Neural progenitor cell (in vitro differentiated cells): ENCODE measurements around the gene TMCO4. TPM values are rescaled to one million over a fixed set of nuclear protein-coding genes. Genes with fewer than 3 reads are reported as not detected.
"Not testable (repeated sequence)": the region's sequence is repeated elsewhere in the genome, so short reads cannot be mapped to it uniquely, and the experiment has no call there.

Experiments used
- DNase-seq: peaks from one replicate; pipeline ENCODE4 v3.0.0-alpha.2; 2016; ENCODE audit warnings: low spot score
- H2AFZ ChIP-seq: fragments of 200-600 bp; sonication (generic); replicated peaks from 2 replicates; pipeline ENCODE4 v1.6.1; 2016; ENCODE audit warnings: antibody characterized with exemption
- H3F3A ChIP-seq: fragments of 200-600 bp; sonication (generic); 2 replicates; pipeline ENCODE4 v1.6.1; 2016; ENCODE audit warnings: antibody characterized with exemption, low read depth
- H3K27ac ChIP-seq: fragments of 200-600 bp; sonication (generic); 2 replicates; pipeline ENCODE4 v1.5.1; 2016; ENCODE audit warnings: mild to moderate bottlenecking
- H3K27me3 ChIP-seq: fragments of 200-600 bp; sonication (generic); 2 replicates; pipeline ENCODE4 v1.6.1; 2016; ENCODE audit warnings: mild to moderate bottlenecking, moderate library complexity
- H3K36me3 ChIP-seq: fragments of 200-600 bp; sonication (generic); 2 replicates; pipeline ENCODE4 v1.5.1; 2016
- H3K4me1 ChIP-seq: fragments of 200-600 bp; sonication (generic); 2 replicates; pipeline ENCODE4 v1.6.1; 2016; ENCODE audit warnings: mixed run types
- H3K4me2 ChIP-seq: fragments of 200-600 bp; sonication (generic); 2 replicates; pipeline ENCODE4 v1.6.1; 2016
- H3K4me3 ChIP-seq: fragments of 200-600 bp; sonication (generic); 2 replicates; pipeline ENCODE4 v1.5.1; 2016
- H3K79me2 ChIP-seq: fragments of 200-600 bp; sonication (generic); 2 replicates; pipeline ENCODE4 v1.6.1; 2016; ENCODE audit warnings: low read depth
- H3K9ac ChIP-seq: fragments of 200-600 bp; sonication (generic); 2 replicates; pipeline ENCODE4 v1.6.1; 2016
- H3K9me3 ChIP-seq: fragments of 200-600 bp; sonication (generic); 2 replicates; pipeline ENCODE4 v1.5.1; 2016; ENCODE audit warnings: low read depth
- H4K20me1 ChIP-seq: fragments of 200-600 bp; sonication (generic); 2 replicates; pipeline ENCODE4 v1.6.1; 2016; ENCODE audit warnings: low read depth
- H3K27ac Mint-ChIP-seq: 3 replicates; pipeline ENCODE4 v1.8.0; 2021; ENCODE audit warnings: mixed read lengths
- H3K27me3 Mint-ChIP-seq: 2 replicates; pipeline ENCODE4 v1.8.0; 2022; ENCODE audit warnings: low read depth, mild to moderate bottlenecking, inconsistent platforms, moderate library complexity, mixed read lengths; ENCODE audit not compliant: insufficient read depth
- H3K36me3 Mint-ChIP-seq: 3 replicates; pipeline ENCODE4 v1.8.0; 2021; ENCODE audit warnings: mixed read lengths
- H3K4me1 Mint-ChIP-seq: 3 replicates; pipeline ENCODE4 v1.8.0; 2021; ENCODE audit warnings: mixed read lengths
- H3K4me3 Mint-ChIP-seq: 3 replicates; pipeline ENCODE4 v1.8.0; 2021; ENCODE audit warnings: mild to moderate bottlenecking, moderate library complexity, mixed read lengths
- H3K9me3 Mint-ChIP-seq: 3 replicates; pipeline ENCODE4 v1.8.0; 2020; ENCODE audit warnings: mixed read lengths
- CTCF ChIP-seq: fragments of 200-600 bp; sonication (generic); IDR thresholded peaks from 2 replicates; pipeline ENCODE4 v1.5.1; 2017; ENCODE audit warnings: antibody characterized with exemption, mild to moderate bottlenecking
- EZH2 ChIP-seq: fragments of 200-600 bp; sonication (generic); IDR thresholded peaks from 2 replicates; pipeline ENCODE4 v1.6.1; 2017; ENCODE audit warnings: antibody characterized with exemption, mild to moderate bottlenecking, moderate library complexity
- EZH2phosphoT487 ChIP-seq: fragments of 200-600 bp; sonication (generic); IDR thresholded peaks from 2 replicates; pipeline ENCODE4 v1.6.1; 2017; ENCODE audit warnings: antibody characterized with exemption
- total RNA-seq: library from RNA; depleted of rRNA; stranded (reverse); fragments of >200 nt; gene quantifications from 2 replicates; pipeline ENCODE4 v1.2.3, GENCODE V29; 2015; ENCODE audit warnings: low replicate concordance

The TMCO4 gene
- total RNA-seq, 1 donor from 2014 or later, result 0.30 TPM

GRCh38 chr1:19794583-19794982, 5.1 kb downstream of the TMCO4 start:
- no peak for TF ChIP-seq EZH2phosphoT487
- no peak for TF ChIP-seq CTCF
- no peak for TF ChIP-seq EZH2
- Histone ChIP-seq H4K20me1 (no peaks in the 10 kb centered on the region), H2AFZ (no peak overlapping the region), H3K27ac (no peak overlapping the region), H3F3A (peaks cover 8% of the 10 kb centered on the region), H3K27me3 (peaks cover 18% of the 10 kb centered on the region), H3K4me2 (no peak overlapping the region), H3K4me3 (no peak overlapping the region), H3K4me1 (peaks cover 6% of the 10 kb centered on the region), H3K79me2 (no peaks in the 10 kb centered on the region), H3K9me3 (no peaks in the 10 kb centered on the region), H3K36me3 (no peaks in the 10 kb centered on the region), H3K9ac (no peak overlapping the region)
- no peak overlapping the region for H3K4me3 Mint-ChIP-seq
- H3K27ac Mint-ChIP-seq, result no peak overlapping the region
- H3K27me3 Mint-ChIP-seq, result peaks cover 16% of the 10 kb centered on the region
- H3K9me3 Mint-ChIP-seq, result no peaks in the 10 kb centered on the region
- peaks cover 9% of the 10 kb centered on the region for H3K4me1 Mint-ChIP-seq
- no peak for DNase-seq
- no peaks in the 10 kb centered on the region for H3K36me3 Mint-ChIP-seq

DNA sequence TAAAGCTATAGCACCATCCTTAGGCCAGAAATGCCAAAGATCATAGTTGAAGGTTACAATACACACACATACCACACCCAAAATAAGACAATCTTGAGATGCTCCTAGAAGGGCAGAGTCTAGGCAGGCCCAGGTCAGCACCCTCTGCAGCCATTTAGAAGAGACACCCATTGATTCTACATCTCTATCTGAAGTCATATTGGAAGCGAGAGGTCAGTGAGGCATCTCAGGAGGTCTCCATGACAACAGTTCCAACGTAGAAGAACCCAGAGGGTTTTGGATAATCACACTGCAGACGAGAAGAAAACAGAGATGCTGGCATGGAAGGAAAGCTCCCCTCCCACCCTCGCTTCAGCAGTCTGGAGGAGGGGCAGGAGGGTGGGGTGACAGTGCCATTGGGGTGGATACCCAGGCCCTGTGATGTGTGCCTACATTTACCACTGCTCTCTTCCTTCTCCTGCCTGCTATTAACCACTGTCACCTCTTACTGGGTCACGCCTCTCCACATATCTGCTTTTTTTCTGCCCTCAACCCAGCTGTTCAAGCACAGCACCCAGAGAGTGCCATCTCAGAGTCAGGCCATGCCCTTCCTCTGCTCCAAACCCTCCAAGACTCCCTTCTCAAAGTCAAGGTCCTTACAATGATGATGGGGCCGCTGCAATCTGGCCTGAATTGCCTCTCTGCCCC, 6.2 kb downstream of the TMCO4 start:
- H3K36me3 ChIP-seq, result no peaks in the 10 kb centered on the region
- Mint-ChIP-seq H3K36me3 (no peaks in the 10 kb centered on the region), H3K4me3 (peak overlapping the region; percentile 17)

DNA sequence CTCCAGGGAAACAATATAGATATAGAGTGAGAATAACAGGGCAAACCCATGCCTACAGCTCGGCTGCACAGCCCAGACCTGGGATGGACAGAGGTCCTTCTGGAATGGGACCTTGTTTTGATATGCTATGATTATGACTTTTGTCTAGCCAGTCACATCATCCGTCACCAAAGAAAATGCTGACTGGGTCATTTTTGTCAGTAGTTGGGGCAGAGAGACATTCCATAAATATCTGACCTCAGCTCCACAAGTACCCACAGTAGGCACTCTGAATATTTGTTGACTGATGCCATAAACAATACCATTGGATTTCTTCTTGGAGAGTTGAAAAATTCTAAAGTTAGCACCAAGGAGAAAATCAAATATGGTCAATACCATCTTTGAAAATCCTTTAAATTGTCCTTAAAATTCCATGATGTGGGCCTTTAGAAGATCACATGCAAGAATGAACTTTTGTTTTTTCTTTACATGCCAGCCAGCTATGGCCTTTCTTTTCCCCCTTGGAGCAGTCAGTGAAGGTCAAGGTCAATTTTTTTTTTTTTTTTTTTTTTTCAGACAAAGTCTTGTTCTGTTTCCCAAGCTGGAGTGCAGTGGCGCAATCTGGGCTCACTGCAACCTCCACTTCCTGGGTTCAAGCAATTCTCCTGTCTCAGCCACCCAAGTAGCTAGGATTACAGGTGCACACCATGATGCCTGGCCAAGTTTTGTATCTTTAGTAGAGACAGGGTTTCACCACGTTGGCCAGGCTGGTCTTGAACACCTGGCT, 7.3 kb downstream of the TMCO4 start:
- Histone ChIP-seq H3K4me3 (no peak overlapping the region), H3K9me3 (no peaks in the 10 kb centered on the region), H4K20me1 (no peaks in the 10 kb centered on the region), H3K4me1 (no peaks in the 10 kb centered on the region), H3K9ac (no peak overlapping the region), H3K4me2 (no peak overlapping the region), H2AFZ (no peak overlapping the region), H3K27ac (no peak overlapping the region), H3K36me3 (no peaks in the 10 kb centered on the region), H3F3A (no peaks in the 10 kb centered on the region), H3K27me3 (no peaks in the 10 kb centered on the region), H3K79me2 (no peaks in the 10 kb centered on the region)
- TF ChIP-seq EZH2, result no peak
- TF ChIP-seq CTCF, result no peak
- TF ChIP-seq EZH2phosphoT487, result no peak
- Mint-ChIP-seq H3K27me3 (peaks cover 6% of the 10 kb centered on the region), H3K9me3 (no peaks in the 10 kb centered on the region), H3K36me3 (no peaks in the 10 kb centered on the region), H3K4me1 (peaks cover 5% of the 10 kb centered on the region), H3K4me3 (no peak overlapping the region), H3K27ac (no peak overlapping the region)
- no peak for DNase-seq

More for the DNA sequence above, 6.2 kb downstream of the TMCO4 start:
- Histone ChIP-seq H3K9ac (no peak overlapping the region), H3K4me1 (no peaks in the 10 kb centered on the region), H4K20me1 (no peaks in the 10 kb centered on the region), H3K4me3 (no peak overlapping the region), H2AFZ (no peak overlapping the region), H3K4me2 (no peak overlapping the region), H3K9me3 (no peaks in the 10 kb centered on the region), H3F3A (peaks cover 5% of the 10 kb centered on the region), H3K27ac (no peak overlapping the region), H3K79me2 (no peaks in the 10 kb centered on the region), H3K27me3 (peaks cover 7% of the 10 kb centered on the region)
- Mint-ChIP-seq H3K4me1 (peaks cover 5% of the 10 kb centered on the region), H3K27ac (no peak overlapping the region), H3K27me3 (peaks cover 12% of the 10 kb centered on the region), H3K9me3 (no peaks in the 10 kb centered on the region)
- no peak for TF ChIP-seq EZH2
- TF ChIP-seq CTCF, result no peak
- no peak for TF ChIP-seq EZH2phosphoT487
- DNase-seq, result no peak

DNA sequence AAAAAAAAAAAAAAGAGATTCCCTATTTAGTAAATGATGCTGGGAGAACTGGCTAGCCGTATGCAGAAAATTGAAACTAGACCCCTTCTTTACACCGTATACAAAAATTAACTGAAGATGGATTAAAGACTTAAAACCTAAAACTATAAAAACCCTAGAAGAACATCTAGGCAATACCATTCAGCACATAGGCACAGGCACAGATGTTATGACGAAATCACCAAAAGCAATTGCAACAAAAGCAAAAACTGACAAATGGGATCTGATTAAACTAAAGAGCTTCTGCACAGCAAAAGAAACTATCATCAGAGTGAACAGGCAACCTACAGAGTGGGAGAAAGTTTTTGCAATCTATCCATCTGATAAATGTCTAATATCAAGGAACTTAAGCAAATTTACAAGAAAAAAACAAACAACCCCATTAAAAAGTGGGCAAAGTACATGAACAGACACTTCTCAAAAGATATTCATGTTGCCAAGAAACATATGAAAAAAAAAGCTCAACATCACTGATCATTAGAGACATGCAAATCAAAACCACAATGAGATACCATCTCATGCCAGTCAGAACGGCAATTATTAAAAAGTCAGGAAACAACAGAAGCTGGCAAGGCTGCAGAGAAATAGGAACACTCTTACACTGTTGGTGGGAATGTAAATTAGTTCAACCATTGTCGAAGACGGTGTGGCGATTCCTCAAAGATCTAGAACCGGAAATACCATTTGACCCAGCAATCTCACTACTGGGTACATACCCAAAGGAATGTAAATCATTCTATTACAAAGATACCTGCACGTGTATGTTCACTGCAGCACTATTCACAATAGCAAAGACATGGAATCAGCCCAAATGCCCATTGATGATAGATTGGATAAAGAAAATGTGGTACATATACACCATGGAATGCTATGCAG, 9.4 kb downstream of the TMCO4 start:
- not testable (repeated sequence) for H2AFZ ChIP-seq, H3F3A ChIP-seq, H4K20me1 ChIP-seq, H3K27me3 ChIP-seq, H3K9me3 Mint-ChIP-seq, H3K36me3 ChIP-seq, DNase-seq, H3K4me1 ChIP-seq, H3K27ac Mint-ChIP-seq, H3K4me1 Mint-ChIP-seq, H3K4me3 Mint-ChIP-seq, H3K27ac ChIP-seq, H3K4me2 ChIP-seq, H3K36me3 Mint-ChIP-seq, H3K4me3 ChIP-seq, H3K9ac ChIP-seq, H3K9me3 ChIP-seq, H3K79me2 ChIP-seq
- H3K27me3 Mint-ChIP-seq, result peaks cover 10% of the 10 kb centered on the region
